Activated CD4-positive, alpha-beta T cell treated with anti-CD3 and anti-CD28 coated beads, Interleukin-2, amount 50 U/mL, for 16 hours (primary cell): ENCODE results near the gene ALG1.
A peak's percentile ranks its signal among the peaks of the same experiment; 100 is the strongest.
"Not testable (repeated sequence)": the region's sequence is repeated elsewhere in the genome, so short reads cannot be mapped to it uniquely, and the experiment has no call there.

Experiments
- DNase-seq: peaks from one replicate; pipeline ENCODE4 v3.0.0-alpha.2; 2020

The ALG1 gene

GRCh38 chr16:5071681-5072333, at the start of gene ALG1:
Gene ALG1, plus strand, starts transcription at chr16:5071843. Its CDS starts 7 bp downstream, at chr16:5071850.
- peak; percentile 91 for DNase-seq

GRCh38 chr16:5022521-5022920, 49.1 kb upstream of the ALG1 start:
- no peak for DNase-seq

GRCh38 chr16:5024632-5025031, 47.0 kb upstream of the ALG1 start:
- DNase-seq = no peak

- no peak for DNase-seq
Measured at GRCh38 chr16:5025171-5025632, 46.4 kb upstream of the ALG1 start.

- DNase-seq = no peak
Measured at GRCh38 chr16:5026664-5027063, 45.0 kb upstream of the ALG1 start.

GRCh38 chr16:5027086-5027485, 44.6 kb upstream of the ALG1 start:
- no peak for DNase-seq

GRCh38 chr16:5027575-5028235, 43.9 kb upstream of the ALG1 start:
- no peak for DNase-seq

- DNase-seq = no peak
Measured at GRCh38 chr16:5028950-5029475, 42.6 kb upstream of the ALG1 start.

GRCh38 chr16:5030251-5030870, 41.3 kb upstream of the ALG1 start:
- DNase-seq = no peak

- no peak for DNase-seq
Measured at GRCh38 chr16:5031601-5032000, 40.0 kb upstream of the ALG1 start.

- no peak for DNase-seq
Measured at GRCh38 chr16:5032748-5033167, 38.9 kb upstream of the ALG1 start.

- DNase-seq = peak; percentile 87
Measured at GRCh38 chr16:5033256-5034166, 38.1 kb upstream of the ALG1 start, which contains the start of gene NAGPA. Gene NAGPA, minus strand, starts transcription at chr16:5033935. Its CDS starts 21 bp downstream, at chr16:5033914.

- DNase-seq = no peak
Measured at GRCh38 chr16:5034167-5034523, 37.5 kb upstream of the ALG1 start.

- no peak for DNase-seq
Measured at GRCh38 chr16:5035909-5036227, 35.8 kb upstream of the ALG1 start.

- DNase-seq = no peak
Measured at GRCh38 chr16:5036228-5037156, 35.2 kb upstream of the ALG1 start.

- no peak for DNase-seq
Measured at GRCh38 chr16:5040451-5040850, 31.2 kb upstream of the ALG1 start.

GRCh38 chr16:5041600-5042133, 30.0 kb upstream of the ALG1 start:
- no peak for DNase-seq

GRCh38 chr16:5042574-5043171, 29.0 kb upstream of the ALG1 start:
- no peak for DNase-seq

GRCh38 chr16:5044011-5044540, 27.6 kb upstream of the ALG1 start:
- no peak for DNase-seq

GRCh38 chr16:5044581-5044980, 27.1 kb upstream of the ALG1 start:
- not testable (repeated sequence) for DNase-seq
